Measurements from ENCODE around the gene RNLS.

Gene RNLS

DNA sequence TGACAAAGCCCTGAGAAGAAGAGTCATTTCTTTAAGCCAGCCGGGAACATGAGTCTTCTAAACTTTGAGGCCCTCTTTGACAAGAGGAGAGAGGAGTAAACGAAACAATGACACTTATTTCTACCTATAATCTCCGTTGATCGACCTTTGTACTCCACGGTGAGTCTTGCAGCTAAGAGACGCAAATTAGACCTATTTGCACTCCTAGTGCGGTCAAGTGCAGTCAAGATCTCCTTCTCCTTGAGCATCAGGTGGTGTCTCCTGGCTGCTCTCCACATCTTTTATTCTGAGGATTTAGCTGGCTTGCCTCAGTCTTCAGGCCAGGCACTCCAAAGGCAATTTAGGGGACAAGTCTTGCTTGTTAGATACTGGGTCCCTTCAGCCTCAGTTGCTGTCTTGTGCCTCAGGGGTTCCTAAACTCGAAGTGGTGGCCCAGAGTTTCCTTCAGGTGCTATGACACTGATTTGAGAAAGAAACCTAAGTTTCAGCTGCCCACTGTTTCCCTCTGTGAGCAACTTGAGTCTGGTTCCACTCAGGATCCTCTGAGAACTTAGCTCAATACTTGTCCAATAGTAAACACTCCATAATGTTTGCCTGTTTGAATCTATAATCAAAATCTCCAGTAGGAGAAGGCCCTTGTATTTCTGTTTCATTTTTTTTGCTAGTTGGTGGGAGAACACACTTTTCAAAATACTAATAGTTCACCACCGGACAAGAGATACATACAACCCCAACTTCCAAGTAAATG is 312.9 kb downstream of the RNLS start:
- DNase-seq (ENCODE audit: low read depth in 1 of 2, low spot score in 1 of 2): no peak

DNA sequence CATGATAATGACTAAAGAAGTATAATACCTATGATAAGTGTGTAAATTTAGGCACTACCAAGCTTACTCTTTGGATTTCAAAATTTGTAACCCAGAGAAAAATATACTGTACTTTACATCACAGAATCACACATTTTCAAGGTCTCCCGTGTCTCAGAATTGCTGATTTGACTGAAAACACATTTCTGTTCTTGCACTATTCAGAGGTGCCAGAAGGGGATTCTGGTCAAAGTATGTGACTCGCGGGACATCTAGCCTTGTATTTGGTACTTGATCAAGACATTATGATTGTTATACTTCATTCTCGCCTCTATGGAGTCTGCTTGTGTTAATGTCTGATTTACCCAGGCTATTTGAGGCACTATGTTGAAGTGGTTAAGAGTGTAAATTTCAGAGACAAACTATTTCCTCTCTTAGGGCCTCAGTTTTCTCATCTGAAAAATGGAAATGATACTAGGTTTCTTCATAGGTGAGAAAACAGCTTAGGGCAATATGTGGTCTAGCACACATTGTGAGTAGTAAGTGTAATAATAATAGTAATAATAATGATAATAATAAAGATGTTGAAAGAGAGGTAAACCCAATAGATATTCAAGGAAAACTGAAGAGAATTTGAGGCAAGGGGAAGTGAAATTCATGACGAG is 320.4 kb downstream of the RNLS start:
- DNase-seq (ENCODE audit: low read depth in 1 of 2, low spot score in 1 of 2): no peak

DNA sequence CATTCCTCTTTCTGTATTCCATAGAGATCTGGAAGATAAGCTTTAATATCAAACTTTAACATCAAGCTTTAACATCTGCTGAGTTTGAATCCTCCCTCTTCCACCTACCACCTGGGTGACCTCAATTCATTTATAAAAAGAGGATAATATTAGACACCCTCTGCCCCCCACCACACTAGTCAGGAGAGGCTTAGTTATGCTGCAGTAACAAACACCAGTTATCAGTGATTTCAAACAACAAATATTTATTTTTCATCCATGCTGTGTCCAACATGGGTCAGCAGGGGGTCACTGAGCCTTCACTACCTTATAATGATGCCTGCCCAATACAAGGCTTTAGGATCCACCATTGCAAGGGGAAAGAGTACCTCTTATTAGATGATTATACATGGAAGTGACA is 322.0 kb downstream of the RNLS start:
- no peak for DNase-seq (ENCODE audit: low read depth in 1 of 2, low spot score in 1 of 2)

DNA sequence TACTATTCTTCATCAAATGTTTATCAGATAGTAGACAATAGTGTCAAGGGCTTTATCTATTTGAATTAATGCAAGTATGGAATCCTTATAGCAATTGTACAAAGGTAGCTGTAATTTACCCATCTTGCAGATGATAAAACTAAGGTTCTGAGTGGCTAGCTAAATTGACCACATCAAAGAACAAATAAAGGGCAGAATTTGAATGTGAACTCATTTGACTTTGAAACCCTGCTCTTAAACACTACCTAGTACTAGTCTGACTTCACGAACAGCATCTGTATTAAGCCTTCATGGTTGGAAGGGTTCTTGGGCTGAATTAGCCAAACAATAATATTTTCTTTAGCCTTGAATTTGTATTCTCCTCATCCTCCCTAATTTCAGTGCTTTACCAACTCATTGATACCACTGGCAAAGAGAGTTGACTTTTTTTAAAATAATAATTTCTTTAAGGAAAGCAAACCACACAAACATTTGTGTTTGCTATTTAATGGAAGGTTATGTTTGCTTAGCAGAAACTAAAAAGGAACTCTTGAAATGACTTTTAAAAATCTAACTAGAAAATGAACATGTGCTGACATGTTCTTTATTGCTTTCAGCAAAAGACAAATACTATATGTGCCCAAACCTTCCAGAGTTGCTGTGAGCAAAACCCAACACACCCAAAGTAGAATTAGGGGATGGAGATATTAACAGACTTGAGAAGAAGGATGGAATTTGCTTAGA is 322.6 kb downstream of the RNLS start:
- DNase-seq (ENCODE audit: low read depth in 1 of 2, low spot score in 1 of 2): no peak

DNA sequence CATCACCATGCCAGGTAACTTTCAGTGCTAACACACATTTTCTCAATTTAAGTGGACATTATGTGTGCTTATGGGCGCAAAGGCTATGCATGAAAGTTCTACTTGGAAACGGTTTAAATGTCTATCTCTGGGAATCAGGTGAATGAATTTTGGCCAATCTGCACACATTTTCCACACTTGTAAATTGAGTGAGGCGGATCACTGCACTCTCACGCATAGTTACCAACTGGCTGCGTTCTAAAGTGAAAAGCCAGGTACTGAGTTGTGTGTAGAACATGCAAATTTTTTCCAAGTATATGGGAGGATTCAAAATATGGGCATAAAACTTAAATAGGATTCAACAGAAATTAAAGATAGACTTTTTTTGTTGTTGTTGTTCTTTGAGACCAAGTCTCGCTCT is 323.7 kb downstream of the RNLS start:
- DNase-seq (ENCODE audit: low read depth in 1 of 2, low spot score in 1 of 2): no peak

DNA sequence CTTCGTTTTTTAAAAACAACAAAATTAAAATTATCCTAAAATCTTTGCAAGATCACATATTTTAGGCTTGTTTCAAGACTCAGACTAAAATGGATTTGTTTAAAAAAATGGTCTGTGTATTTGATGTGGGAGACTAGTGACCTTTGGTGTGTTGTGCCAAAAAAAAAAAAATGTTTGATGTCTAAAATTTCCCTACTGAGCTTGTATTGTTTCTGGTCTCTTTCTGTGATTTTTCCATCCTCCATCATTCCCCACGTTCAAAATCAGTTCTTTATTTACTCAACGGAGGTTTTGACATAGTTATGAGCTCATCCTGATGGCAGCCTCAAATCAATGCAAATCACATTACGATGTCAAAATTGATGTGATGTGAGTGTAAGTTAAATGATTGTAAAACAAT is 326.2 kb downstream of the RNLS start:
- DNase-seq (ENCODE audit: low read depth in 1 of 2, low spot score in 1 of 2): no peak

DNA sequence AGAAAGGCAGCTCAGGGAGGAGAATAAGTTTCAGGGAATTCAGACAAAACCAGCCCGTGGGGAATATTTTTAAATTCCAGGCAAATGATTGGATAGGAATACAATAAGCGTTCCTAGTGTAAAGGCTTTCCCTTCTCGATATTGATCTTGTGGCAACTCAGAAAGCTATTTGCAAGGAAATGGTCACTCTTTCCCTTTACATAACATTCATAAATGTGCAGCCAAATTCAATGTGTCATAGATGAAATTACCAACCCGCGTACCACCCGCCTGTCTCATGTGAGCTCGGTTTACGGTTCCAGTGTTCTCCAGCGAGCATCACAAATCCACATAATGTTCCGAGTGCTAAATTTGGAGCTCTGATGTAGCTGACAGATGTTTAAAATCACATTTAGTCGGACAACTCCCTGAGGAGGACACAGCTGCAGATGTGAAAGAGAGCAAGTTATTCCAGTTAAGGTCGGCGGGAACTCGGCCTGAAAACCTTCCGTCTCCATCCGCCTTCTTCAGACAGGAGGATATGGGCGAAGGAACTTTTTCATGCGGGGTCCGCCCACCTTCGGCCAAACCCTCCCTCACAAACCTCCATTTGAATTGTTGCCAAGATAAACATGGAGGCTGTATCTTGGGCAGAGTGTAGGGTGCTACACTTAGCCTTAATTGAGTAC is 327.0 kb downstream of the RNLS start:
- DNase-seq (ENCODE audit: low read depth in 1 of 2, low spot score in 1 of 2): no peak

DNA sequence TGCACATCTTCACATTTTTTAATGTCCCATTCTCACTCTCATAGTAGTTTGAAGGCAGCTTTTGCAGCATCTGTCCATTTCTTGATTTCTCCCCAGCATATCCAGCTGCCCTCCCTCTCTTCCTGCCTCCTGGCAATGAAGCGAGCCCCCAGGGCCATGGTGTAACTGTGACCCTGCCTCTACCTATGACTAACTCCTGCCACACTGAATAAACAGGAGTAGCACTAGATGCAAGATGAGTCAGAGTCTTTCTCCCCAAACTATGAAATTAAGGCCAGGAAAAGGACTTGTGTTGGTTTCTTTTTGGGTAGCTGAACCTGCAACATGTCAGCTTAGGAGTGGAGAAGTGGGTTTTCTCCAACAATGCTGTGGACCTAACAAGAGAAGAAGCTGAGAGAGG is 329.0 kb downstream of the RNLS start:
- no peak for DNase-seq (ENCODE audit: low read depth in 1 of 2, low spot score in 1 of 2)

DNA sequence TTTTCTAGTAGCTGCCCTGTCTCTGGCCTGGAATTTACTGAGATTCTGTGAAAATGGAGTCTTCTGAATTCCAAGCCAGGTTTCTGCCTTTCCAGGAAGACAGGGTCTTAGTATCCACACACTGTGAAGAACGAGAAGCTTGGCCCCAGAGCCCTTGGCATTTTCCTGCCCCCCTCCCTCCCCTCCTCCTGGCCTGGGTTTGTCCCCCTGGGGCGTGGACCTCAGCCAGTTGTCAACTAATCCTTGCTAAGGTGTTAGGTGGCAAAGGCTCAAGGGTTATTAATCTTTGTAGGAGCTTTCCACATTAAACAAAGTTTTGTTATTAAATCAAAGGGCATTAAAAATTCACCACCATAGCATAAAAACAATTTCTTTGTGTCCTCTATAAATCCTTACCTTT is 329.5 kb downstream of the RNLS start:
- DNase-seq (ENCODE audit: low read depth in 1 of 2, low spot score in 1 of 2): no peak

DNA sequence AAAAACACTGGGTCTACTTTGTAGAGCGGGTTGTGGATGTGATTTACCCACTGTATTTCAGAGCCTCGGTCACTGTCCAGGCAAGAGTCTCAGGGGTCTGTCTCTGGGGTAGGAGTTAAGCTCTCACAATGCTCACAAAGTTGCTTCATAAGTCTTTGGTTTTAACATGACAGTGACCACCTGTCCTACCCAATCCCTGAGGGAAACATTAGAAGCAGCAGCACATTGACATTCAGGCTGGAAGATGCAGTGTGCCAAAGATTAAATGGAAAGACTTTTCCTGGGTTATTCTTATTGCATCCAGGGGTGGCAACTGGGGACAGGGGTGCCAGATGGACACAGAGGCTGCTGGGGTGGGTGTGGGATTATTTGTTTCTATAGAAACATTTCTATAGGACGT is 330.0 kb downstream of the RNLS start:
- DNase-seq (ENCODE audit: low read depth in 1 of 2, low spot score in 1 of 2): no peak

DNA sequence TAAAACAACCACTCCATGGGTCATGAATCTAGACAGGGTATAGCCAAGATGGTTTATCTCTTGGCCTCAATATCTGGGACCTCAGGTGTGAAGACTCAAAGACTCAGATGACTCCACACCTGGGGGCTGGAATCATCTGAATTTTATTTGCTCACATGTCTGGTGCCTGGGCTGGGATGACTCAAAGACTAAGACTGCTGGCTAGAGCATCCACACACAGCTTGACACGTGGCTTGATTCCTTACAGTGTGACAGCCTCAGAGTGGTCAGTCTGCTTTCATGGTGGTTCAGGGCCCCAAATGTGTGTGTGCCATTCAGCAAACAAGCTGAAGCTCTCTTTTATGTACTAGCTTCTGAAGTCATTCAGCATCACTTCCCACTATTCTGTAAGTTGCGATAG is 333.7 kb downstream of the RNLS start:
- no peak for DNase-seq (ENCODE audit: low read depth in 1 of 2, low spot score in 1 of 2)

DNA sequence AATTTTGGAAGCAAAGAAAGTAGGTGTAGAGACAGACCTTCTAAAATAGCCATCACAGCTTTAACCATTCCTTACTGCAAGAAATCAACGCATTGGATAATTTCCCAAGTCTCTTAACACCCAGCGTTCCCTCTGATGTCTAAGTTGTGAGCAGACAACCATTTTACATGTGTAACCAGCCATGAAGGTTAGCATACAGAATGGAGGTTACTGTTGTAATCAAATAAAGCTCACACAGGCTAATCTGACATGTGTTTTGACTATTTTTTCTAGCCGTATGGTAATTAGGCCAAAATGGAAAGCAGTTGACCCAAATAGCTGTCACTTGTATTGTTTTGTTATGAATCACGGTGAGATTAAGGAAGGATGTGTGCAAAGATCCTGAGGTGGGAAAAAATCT is 336.4 kb downstream of the RNLS start:
- DNase-seq (ENCODE audit: low read depth in 1 of 2, low spot score in 1 of 2): no peak

DNA sequence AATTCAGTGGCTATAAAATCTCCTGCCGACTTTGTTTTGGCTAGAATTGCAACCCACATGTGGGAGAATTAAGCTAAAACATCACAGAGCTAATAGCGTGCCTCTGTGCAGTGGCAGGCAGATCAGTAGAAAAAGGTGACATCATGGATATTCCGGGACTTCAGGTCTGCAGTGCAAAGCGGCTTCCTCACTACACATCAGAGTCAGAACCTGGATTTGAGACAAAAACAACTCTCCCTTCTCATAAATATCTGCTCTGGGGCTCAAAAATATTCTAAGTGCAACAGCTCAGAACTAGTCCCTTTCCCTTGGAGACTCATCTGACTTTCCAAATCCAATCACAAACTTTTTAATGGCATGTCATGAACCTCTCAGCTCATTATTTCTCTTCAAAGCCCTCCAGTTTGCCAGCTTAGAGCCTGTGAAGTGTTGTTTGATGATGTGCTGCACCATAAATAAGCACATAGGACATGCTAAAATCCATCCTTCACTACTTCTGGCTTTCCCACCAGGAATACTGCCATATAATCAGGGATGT is 337.1 kb downstream of the RNLS start:
- DNase-seq (ENCODE audit: low read depth in 1 of 2, low spot score in 1 of 2): no peak

DNA sequence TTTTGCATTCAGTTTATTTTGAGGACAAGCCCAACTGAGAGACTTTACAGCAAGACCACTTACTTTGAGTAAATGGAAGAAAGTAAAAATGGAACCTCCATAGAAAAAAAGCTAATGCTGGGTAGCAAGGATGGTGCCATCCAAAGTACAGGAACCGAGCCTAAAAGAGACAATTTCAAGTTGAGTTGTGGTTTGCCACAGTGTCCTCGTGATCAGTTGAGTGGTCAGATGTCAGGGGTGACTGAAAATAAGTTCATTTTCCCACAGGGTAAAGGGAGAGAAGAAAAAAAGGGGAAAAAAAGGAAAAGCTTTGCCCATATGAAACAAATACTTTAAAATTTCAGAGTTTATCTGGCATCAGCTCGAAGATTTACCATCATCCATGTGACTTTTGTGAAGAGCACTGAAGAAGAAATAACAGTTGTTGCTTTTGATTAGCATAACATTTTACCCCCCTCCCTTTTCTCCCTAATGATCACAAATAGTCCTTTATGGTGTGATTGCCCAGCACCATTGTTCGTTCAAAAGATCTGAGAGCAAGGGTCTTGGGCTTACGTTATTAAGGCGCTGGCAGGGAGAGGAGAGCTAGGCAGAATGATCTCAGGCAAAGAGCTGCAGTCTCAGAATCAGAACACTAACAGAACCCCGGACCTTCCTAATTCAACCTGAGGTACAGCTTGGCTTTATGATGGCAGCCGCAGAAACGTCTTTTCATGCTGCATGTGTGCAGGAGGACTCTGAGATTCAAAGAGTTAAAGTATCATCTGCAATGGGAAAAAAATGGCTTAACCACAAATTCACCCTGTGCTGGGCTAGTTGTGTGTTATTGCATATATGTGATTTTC is 338.1 kb downstream of the RNLS start:
- DNase-seq (ENCODE audit: low read depth in 1 of 2, low spot score in 1 of 2): no peak

DNA sequence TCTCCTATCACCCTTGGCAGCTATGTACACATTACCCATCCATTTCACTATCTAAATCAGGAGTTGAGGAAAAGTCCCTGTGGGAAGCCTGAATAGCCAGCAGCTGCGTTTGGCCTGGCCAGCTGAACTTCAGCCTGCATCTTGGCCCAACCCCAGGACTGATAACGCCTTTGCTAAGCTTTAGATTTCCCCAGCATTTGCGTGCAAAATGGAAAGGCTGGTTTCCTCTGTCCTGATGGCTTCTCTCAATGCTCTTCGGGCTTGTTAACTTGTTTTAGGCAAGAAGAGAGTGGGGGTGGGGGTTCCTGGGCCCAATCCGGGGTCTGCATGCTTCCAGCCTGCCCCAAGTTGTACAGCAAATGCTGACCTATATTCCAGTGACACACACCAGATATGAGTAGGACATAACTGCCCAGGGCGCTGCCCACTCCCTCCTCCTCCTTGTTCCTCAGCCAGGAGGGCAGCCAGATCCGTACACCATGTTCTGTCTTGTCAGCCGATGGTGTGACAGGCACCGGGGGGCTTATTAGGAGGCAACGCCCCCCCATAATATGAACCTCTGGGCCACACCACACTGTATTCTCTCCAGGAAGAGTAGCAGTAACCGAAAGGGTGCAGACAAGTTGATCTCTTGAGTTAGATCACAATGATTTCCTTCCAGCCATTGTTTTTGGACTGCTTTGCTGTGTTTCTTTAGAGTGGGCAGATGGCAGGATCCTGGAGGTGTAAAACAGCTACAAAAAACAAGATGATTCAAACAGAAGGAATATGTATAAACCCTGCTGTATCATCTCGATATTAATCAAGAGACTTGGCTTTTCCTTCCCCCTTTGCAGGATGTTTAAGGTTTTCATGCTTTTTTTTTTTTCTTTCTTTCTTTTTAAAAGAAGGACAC is 339.0 kb downstream of the RNLS start:
- no peak for DNase-seq (ENCODE audit: low read depth in 1 of 2, low spot score in 1 of 2)

DNA sequence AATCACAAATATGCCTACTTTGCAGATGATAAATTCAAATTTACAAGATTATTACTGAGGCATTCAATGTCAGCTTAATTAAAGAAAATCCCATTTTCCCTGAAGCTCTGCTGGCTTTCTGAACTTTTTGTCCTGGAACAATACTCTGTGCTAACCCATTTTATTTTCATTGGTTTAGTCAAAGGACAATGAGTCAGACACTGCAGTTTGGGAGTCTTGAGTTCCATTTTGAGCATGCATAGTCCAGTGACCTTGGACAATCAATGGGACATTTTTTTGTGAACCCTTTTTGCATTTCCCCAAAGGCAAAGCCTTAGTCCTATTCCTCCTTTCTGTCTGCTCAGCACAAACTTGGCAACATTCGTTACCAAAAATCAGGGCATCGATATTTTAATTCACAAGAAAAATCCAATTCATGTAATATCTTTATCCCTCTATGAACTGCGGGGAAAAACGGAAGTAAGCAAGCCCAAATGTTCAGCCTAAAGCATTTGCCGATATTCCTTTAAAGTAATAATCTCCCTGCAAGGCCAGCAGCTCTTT is 339.8 kb downstream of the RNLS start:
- no peak for DNase-seq (ENCODE audit: low read depth in 1 of 2, low spot score in 1 of 2)

DNA sequence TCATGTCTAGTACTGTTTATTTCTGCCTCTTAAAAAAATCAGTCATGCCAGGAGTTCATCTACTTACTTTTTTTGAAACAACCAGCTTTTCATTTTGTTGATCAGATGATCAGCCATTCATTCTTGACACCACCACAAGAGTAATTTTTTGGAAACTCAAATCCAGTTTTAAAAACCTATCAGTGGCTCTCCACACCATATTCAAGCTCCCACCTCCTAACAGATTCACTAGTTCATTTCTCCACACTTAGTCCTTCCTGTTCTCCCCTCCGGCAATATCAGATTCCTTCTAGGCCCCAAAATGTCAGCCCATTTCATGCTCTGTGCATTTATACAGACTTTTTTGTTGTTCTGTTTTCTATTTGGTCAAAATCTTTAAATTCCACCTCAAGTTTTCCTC is 341.6 kb downstream of the RNLS start:
- DNase-seq (ENCODE audit: low read depth in 1 of 2, low spot score in 1 of 2): no peak

DNA sequence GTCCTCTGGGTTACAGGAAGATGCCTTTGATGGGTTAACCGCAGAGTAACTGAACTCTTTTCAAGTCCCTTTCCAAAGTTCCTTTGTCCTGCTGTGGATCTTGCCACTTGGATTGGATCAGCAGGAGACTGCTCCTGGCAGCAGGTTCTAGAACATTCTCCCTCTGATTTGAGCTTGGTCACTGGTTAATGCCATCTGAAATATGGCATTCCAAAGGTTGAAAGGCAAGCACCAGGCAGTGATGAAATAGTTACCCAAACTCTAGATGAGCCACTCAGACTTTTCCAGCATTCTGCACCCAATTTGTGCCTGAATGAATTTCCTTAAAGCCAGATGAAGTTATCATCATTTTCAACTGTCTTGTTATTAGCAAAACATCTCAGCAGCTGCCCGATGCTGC is 343.9 kb downstream of the RNLS start:
- no peak for DNase-seq (ENCODE audit: low read depth in 1 of 2, low spot score in 1 of 2)

DNA sequence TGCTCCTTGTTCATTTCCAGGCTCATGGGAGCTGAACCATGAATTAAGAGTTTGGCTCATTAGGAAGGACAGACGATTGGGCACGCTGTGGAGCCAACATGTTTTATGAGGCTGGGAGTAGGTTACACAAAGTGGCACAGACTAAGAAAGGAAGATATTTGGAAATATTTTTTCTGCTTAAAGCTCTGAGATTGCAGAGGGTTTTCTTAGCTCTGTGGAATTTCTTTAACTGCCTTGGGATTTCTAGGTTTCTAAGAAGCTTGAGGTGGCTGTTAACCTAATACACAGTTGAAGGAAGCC is 344.6 kb downstream of the RNLS start:
- no peak for DNase-seq (ENCODE audit: low read depth in 1 of 2, low spot score in 1 of 2)

Measured in activated CD4-positive, alpha-beta T cell treated with anti-CD3 and anti-CD28 coated beads, Interleukin-2, amount 50 U/mL, for 24 hours (primary cell).